Measurements from ENCODE around the gene ERVFRD-1.
"Not testable (repeated sequence)": the region's sequence is repeated elsewhere in the genome, so short reads cannot be mapped to it uniquely, and the experiment has no call there.

- not testable (repeated sequence) for TF ChIP-seq EZH2 (IDR thresholded peaks at IDR 0.05; ENCODE audit: low read length, unreplicated experiment); CTCF (conservative IDR thresholded peaks at IDR 0.05; ENCODE audit: low read depth, low read length)
These were observed 20.4 kb downstream of the ERVFRD-1 start for GRCh38 chr6:11091141-11091540.
